Type B pancreatic cell (in vitro differentiated cells): ENCODE results near the gene BMP7. TPM values are rescaled to one million over a fixed set of nuclear protein-coding genes. Genes with fewer than 3 reads are reported as not detected.
"Not testable (repeated sequence)": the region's sequence is repeated elsewhere in the genome, so short reads cannot be mapped to it uniquely, and the experiment has no call there.

Experiments
- DNase-seq: peaks from one replicate; pipeline ENCODE4 v3.0.0; 2021; ENCODE audit warnings: mixed read lengths; ENCODE audit not compliant: unreplicated experiment; ENCODE audit errors: extremely low spot score
- H3K27ac Mint-ChIP-seq: 2 replicates; pipeline ENCODE4 v1.8.0; 2021; ENCODE audit warnings: mild to moderate bottlenecking, mixed read lengths
- H3K27me3 Mint-ChIP-seq: 2 replicates; pipeline ENCODE4 v1.8.0; 2021; ENCODE audit warnings: mixed read lengths
- H3K36me3 Mint-ChIP-seq: 2 replicates; pipeline ENCODE4 v1.8.0; 2021; ENCODE audit warnings: mixed read lengths
- H3K4me1 Mint-ChIP-seq: one replicate; pipeline ENCODE4 v1.8.0; 2021; ENCODE audit warnings: mixed read lengths; ENCODE audit not compliant: unreplicated experiment
- H3K4me3 Mint-ChIP-seq: 2 replicates; pipeline ENCODE4 v1.8.0; 2021; ENCODE audit warnings: mild to moderate bottlenecking, mixed read lengths
- H3K9me3 Mint-ChIP-seq: 2 replicates; pipeline ENCODE4 v1.8.0; 2021; ENCODE audit warnings: mixed read lengths
- total RNA-seq: library from RNA; stranded (reverse); gene quantifications from 2 replicates; pipeline ENCODE4 v1.2.1, GENCODE V29; 2021; ENCODE audit warnings: low replicate concordance
- TF ChIP-seq, protein P1 (sequence below): fragments of 200-600 bp; sonication (generic); conservative IDR thresholded peaks from 2 replicates; pipeline ENCODE4 v1.5.0; 2021; ENCODE audit warnings: antibody characterized with exemption, mild to moderate bottlenecking

The BMP7 gene
- total RNA-seq, 1 donor from 2014 or later: 115 TPM

DNA sequence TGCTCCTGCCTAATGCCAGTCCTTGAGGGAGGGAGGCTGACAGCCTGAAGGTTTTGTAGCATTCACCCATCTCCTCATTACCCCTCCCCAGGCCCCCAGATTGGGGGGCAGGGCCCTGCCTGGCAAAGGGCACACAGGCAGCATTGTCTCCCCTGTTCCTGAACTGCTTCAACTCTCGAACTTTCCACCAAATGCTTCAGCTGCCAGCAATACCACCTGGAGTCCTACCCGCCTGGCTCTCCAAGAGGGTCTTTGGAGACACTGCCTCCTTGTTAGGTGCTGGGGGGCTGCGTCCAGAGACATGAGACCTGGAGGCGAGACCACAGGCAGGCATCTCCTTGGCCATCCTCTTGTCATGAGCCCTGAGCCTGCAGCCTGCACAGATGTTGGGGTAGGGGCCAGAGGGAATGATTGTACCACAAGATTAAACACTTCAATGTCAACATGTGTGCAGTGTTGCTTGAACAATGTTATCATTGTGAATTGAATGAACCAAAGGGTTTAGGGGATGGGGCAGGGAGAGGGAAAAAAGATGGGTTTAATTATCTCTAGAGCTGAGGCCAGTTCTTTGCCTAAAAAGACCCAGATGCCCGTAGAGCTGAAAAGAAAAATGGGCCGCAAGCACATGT, 25.0 kb downstream of the BMP7 start:
- peaks cover 62% of the 10 kb centered on the region for H3K4me1 Mint-ChIP-seq
- DNase-seq: no peak

DNA sequence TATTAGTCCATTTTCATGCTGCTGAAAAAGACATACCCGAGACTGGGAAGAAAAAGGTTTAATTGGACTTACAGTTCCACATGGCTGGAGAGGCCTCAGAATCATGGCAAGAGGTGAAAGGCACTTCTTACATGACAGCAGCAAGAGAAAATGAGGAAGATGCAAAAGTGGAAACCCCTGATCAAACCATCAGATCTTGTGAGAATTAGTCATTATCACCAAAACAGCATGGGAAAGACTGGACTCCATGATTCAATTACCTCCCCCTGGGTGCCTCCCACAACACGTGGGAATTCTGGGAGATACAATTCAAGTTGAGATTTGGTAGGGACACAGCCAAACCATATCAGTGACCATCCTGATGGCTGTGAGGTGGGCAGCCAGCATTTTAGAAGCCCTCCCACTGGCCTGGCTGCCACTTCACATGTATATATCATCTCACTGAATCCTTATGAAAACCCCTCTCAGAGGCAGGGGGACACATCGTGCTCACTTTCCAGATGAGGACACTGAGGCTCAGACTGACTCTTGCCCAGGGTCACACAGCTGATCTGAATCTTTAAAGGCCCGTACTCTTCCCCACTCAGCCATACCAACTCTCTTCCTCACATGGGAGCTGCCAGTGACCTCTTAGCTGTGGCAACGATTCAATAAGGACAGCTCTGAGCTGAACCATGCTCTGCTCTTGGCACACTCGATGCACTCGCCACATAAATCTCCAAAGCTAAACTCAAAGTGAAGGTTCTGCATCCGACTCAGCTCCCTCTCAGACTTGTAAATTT, 25.7 kb downstream of the BMP7 start:
- TF ChIP-seq, protein P1, sequence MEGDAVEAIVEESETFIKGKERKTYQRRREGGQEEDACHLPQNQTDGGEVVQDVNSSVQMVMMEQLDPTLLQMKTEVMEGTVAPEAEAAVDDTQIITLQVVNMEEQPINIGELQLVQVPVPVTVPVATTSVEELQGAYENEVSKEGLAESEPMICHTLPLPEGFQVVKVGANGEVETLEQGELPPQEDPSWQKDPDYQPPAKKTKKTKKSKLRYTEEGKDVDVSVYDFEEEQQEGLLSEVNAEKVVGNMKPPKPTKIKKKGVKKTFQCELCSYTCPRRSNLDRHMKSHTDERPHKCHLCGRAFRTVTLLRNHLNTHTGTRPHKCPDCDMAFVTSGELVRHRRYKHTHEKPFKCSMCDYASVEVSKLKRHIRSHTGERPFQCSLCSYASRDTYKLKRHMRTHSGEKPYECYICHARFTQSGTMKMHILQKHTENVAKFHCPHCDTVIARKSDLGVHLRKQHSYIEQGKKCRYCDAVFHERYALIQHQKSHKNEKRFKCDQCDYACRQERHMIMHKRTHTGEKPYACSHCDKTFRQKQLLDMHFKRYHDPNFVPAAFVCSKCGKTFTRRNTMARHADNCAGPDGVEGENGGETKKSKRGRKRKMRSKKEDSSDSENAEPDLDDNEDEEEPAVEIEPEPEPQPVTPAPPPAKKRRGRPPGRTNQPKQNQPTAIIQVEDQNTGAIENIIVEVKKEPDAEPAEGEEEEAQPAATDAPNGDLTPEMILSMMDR: no peak

More for the DNA sequence above, 25.0 kb downstream of the BMP7 start:
- no peaks in the 10 kb centered on the region for H3K27me3 Mint-ChIP-seq
- TF ChIP-seq, protein P1: no peak
- H3K27ac Mint-ChIP-seq: peak overlapping the region; percentile 8
- H3K9me3 Mint-ChIP-seq: no peaks in the 10 kb centered on the region
- peaks cover 36% of the 10 kb centered on the region for H3K36me3 Mint-ChIP-seq
- H3K4me3 Mint-ChIP-seq: peak overlapping the region; percentile 51

DNA sequence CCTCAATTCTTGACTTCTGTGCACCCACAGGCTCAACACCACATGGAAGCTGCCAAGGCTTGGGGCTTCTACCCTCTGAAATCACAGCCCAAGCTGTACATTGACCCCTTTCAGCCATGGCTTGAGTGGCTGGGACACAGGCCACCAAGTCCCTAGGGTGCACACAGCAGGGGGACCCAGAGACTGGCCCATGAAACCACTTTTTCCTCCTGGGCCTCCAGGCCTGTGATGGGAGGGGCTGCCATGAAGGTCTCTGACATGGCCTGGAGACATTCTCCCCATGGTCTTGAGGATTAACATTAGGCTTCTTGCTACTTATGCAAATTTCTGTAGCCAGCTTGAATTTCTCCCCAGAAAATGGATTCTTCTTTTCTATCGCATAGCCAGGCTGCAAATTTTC, 26.7 kb downstream of the BMP7 start:
- H3K27me3 Mint-ChIP-seq, H3K9me3 Mint-ChIP-seq, DNase-seq, H3K27ac Mint-ChIP-seq, H3K4me3 Mint-ChIP-seq: not testable (repeated sequence)
- H3K4me1 Mint-ChIP-seq: peaks cover 77% of the 10 kb centered on the region
- H3K36me3 Mint-ChIP-seq: peaks cover 48% of the 10 kb centered on the region

More for the DNA sequence above, 25.7 kb downstream of the BMP7 start:
- peaks cover 69% of the 10 kb centered on the region for H3K4me1 Mint-ChIP-seq
- H3K27me3 Mint-ChIP-seq: no peaks in the 10 kb centered on the region
- no peak overlapping the region for H3K4me3 Mint-ChIP-seq
- H3K9me3 Mint-ChIP-seq: no peaks in the 10 kb centered on the region
- no peak for DNase-seq
- H3K36me3 Mint-ChIP-seq: peaks cover 42% of the 10 kb centered on the region
- peak overlapping the region; percentile 8 for H3K27ac Mint-ChIP-seq

DNA sequence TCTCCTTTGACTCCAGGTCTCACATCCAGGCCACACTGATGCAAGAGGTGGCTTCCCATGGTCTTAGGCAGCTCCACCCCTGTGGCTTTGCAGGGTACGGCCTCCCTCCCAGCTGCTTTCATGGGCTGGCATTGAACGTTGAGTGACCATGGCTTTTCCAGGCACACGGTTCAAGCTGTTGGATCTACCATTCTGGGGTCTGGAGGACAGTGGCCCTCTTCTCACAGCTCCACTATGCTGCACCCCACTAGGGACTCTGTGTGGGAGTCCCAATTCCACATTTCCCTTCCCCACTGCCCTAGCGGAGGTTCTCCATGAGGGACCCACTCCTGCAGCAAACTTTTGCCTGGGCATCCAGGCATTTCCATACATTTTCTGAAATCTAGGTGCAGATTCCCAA, 27.1 kb downstream of the BMP7 start:
- Mint-ChIP-seq H3K36me3 (peaks cover 52% of the 10 kb centered on the region), H3K4me1 (peaks cover 77% of the 10 kb centered on the region)
- not testable (repeated sequence) for H3K9me3 Mint-ChIP-seq, DNase-seq, H3K4me3 Mint-ChIP-seq, H3K27me3 Mint-ChIP-seq, H3K27ac Mint-ChIP-seq

DNA sequence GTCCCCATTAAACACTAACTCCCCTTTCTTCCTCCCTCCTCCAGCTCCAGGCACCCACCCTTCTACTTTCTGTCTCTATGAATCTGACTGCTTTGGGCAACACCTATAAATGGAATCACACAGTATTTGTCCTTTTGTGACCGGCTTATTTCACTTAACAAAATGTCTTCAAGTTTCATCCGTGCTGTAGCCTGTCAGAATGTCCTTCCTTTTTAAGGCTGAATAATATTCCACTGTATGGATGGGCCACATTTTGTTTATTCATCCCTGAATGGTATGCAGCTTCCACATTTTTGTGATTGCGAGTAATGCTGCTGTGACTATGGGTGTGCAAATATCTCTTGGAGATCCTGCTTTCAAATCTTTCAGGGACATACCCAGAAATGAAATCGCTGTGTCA, 28.4 kb downstream of the BMP7 start:
- H3K4me1 Mint-ChIP-seq: peaks cover 72% of the 10 kb centered on the region
- no peak overlapping the region for H3K4me3 Mint-ChIP-seq
- no peak for DNase-seq
- no peaks in the 10 kb centered on the region for H3K9me3 Mint-ChIP-seq
- no peak overlapping the region for H3K27ac Mint-ChIP-seq
- peaks cover 51% of the 10 kb centered on the region for H3K36me3 Mint-ChIP-seq
- TF ChIP-seq, protein P1: no peak
- no peaks in the 10 kb centered on the region for H3K27me3 Mint-ChIP-seq

DNA sequence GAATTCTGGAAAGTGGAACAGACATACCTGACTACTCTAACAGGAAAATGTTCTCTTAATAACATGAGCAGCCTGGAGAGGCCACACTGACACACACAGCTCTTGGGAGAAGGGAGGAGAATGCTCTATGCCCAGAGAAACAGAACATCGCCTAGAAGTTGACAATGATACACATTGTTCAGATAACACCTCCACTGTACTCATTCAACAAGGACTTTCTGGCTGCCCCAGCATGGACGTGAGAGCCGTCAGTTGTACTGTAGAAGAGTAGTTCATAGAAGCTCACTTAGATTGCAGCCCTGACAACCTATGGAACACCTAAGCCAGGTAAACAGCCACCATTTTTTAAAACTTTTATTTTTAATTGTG, 28.9 kb downstream of the BMP7 start:
- TF ChIP-seq, protein P1: no peak
- Mint-ChIP-seq H3K36me3 (peaks cover 55% of the 10 kb centered on the region), H3K4me1 (peaks cover 77% of the 10 kb centered on the region), H3K9me3 (no peaks in the 10 kb centered on the region), H3K27me3 (no peaks in the 10 kb centered on the region), H3K27ac (peak overlapping the region; percentile 21), H3K4me3 (no peak overlapping the region)
- DNase-seq: no peak
